ENCODE measurements around the gene AOC2.

The AOC2 gene, protein sequence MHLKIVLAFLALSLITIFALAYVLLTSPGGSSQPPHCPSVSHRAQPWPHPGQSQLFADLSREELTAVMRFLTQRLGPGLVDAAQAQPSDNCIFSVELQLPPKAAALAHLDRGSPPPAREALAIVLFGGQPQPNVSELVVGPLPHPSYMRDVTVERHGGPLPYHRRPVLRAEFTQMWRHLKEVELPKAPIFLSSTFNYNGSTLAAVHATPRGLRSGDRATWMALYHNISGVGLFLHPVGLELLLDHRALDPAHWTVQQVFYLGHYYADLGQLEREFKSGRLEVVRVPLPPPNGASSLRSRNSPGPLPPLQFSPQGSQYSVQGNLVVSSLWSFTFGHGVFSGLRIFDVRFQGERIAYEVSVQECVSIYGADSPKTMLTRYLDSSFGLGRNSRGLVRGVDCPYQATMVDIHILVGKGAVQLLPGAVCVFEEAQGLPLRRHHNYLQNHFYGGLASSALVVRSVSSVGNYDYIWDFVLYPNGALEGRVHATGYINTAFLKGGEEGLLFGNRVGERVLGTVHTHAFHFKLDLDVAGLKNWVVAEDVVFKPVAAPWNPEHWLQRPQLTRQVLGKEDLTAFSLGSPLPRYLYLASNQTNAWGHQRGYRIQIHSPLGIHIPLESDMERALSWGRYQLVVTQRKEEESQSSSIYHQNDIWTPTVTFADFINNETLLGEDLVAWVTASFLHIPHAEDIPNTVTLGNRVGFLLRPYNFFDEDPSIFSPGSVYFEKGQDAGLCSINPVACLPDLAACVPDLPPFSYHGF

DNA sequence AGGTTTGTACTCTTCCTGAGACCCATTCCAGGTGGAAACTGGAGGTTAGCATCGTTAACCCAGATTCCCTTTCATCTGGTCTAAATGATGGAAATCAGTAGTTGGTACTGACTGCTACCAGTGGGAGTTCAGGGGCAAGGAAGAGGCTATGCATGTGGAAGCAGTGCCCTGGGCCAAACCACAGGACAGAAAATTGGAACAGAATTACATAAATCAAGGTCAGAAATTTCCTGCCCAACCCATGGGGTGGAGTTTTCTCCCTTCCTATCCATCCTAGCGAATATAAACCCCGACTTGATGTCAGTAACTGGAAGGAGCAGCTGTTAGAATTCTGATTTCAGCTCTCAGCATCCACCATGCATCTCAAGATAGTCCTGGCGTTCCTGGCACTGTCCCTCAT is at the start of gene AOC2:
TSS of gene AOC2 (plus strand) at position 310 of the 400 bp plus-strand sequence. CDS start at position 357, 47 bp downstream.
- TF ChIP-seq, protein P1, sequence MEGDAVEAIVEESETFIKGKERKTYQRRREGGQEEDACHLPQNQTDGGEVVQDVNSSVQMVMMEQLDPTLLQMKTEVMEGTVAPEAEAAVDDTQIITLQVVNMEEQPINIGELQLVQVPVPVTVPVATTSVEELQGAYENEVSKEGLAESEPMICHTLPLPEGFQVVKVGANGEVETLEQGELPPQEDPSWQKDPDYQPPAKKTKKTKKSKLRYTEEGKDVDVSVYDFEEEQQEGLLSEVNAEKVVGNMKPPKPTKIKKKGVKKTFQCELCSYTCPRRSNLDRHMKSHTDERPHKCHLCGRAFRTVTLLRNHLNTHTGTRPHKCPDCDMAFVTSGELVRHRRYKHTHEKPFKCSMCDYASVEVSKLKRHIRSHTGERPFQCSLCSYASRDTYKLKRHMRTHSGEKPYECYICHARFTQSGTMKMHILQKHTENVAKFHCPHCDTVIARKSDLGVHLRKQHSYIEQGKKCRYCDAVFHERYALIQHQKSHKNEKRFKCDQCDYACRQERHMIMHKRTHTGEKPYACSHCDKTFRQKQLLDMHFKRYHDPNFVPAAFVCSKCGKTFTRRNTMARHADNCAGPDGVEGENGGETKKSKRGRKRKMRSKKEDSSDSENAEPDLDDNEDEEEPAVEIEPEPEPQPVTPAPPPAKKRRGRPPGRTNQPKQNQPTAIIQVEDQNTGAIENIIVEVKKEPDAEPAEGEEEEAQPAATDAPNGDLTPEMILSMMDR (IDR thresholded peaks at IDR 0.05) = no peak
- TF ChIP-seq ZFX (IDR thresholded peaks at IDR 0.05; ENCODE audit: borderline replicate concordance) = no peak
- no peak within 1 kb of the TSS for H3K27ac ChIP-seq

DNA sequence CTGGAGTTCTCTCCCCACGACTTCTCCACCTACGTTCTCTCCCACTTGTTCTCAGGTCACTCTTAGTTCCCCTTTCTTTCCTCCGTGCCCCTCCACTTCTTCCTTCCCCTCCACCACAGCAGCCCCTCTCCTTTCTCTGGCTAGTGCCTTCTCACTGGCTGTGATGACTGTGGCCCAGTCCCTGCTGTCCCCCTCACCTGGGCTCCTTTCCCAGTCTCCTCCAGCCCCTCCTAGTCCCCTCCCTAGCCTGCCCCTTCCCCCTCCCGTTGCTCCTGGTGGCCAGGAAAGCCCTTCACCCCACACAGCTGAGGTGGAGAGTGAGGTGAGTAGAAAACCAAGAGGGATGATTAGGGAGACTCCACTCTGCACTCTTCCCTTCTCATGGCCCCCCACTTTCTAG is 49.3 kb upstream of the AOC2 start:
- peak overlapping the region; percentile 13; the same call in 1 of the 2 replicates for H3K27ac ChIP-seq
- TF ChIP-seq, protein P1 (IDR thresholded peaks at IDR 0.05) = no peak
- no peak for TF ChIP-seq ZFX (IDR thresholded peaks at IDR 0.05; ENCODE audit: borderline replicate concordance)

DNA sequence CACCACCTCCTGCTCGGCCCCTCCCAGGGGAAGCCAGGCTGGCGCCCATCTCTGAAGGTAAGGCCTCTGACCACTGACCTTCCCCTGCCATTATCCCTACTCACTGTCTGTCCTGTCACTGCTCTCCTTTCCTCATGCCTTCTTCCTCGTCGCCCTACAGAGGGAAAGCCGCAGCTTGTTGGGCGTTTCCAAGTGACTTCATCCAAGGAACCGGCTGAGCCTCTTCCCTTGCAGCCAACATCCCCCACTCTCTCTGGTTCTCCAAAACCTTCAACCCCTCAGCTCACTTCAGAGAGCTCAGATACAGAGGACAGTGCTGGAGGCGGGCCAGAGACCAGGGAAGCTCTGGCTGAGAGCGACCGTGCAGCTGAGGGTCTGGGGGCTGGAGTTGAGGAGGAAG is 48.9 kb upstream of the AOC2 start:
- TF ChIP-seq ZFX (IDR thresholded peaks at IDR 0.05; ENCODE audit: borderline replicate concordance) = no peak
- TF ChIP-seq, protein P1 (IDR thresholded peaks at IDR 0.05) = no peak
- H3K27ac ChIP-seq = 0 out of 2 replicates have a peak overlapping the region, but pooled peaks have one; percentile 93

DNA sequence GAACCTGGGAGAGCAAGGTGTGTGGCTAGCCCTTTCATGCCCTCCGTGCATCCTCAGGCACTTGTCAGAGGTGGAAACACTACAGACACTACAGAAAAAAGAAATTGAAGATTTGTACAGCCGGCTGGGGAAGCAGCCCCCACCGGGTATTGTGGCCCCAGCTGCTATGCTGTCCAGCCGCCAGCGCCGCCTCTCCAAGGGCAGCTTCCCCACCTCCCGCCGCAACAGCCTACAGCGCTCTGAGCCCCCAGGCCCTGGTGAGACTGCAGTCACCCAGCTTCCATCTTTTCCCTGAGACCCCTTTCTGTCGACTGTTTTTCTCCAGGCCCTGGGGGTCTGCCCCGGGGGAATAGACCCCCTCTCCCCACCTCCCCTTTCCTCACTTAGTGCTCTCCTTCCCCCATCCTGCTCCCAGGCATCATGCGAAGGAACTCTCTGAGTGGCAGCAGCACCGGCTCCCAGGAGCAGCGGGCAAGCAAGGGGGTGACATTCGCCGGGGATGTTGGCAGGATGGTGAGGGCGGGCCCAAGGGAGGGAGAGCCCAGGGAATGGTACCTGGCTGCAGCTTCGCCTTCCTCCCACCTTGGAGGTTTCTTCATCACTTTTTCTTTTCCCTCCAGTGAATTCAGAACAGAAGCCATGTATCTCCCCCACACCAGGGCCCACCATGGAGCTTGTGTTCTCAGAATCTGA is 48.2 kb upstream of the AOC2 start:
- peak overlapping the region; percentile 93 for H3K27ac ChIP-seq
- TF ChIP-seq, protein P1 (IDR thresholded peaks at IDR 0.05) = no peak
- TF ChIP-seq ZFX (IDR thresholded peaks at IDR 0.05; ENCODE audit: borderline replicate concordance) = no peak

DNA sequence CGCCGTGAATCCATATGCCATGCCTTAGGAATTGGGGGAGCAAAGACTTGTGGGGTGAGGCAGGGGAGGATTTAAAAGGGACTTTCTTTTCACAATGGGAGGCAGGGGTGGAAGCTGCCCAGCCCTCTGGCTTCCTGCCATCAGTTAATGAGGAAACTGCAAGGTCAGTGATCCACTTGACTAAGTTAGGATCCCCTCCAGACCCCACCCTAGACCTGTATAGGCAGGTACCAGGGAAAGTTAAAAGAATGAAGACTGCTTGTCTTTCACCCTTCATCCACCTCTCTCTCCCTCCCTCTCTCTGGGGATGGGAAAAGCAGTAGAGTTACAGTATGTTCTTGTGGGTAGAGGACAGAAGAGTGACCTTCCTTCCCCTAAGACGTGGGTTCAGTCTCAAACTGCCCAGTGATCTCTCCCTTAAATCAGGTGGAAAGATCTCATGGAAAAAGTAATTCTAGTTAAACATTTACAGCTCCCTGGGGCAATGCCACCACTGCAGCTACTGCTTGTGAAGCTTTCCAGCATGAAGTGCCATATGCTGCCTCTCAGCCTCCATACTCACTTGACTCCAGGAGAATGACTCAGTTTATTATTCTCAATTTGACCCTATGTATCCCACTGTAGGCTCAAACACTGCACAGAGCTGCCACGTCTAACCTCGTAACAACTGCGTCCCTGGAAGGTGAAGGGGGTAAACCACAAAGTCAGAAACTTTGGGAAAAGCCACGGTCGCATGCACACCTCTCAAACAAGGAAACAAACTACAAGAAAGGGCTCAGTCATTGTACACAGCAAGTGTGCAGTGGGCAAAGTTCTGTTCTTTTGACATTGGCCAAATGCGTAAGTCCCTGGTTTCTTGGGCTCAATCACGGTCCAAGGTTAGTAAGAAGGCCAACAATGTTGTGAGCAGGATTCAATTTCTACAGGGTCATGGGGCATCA is 47.0 kb upstream of the AOC2 start:
- peak overlapping the region; percentile 93 for H3K27ac ChIP-seq

DNA sequence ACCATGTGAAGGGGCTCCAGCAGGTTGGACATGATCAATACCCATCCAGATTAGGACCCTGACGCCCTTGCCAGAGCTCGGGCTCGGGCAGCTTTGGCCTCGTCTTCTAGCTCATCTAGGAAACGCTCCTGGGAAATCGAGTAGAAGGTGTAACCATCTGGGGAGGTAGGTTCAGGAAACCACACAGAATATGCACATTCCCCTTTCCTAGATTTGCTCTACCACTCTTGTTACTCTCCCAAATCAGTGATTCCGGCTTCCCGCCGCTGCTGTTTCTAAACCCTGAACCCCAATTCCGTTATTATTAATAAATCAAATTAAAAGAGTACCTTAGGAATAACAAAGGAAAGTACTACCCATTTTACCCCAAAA is 46.4 kb upstream of the AOC2 start:
- TF ChIP-seq ZFX (IDR thresholded peaks at IDR 0.05; ENCODE audit: borderline replicate concordance) = no peak
- TF ChIP-seq, protein P1 (IDR thresholded peaks at IDR 0.05) = no peak

More for the DNA sequence above, 47.0 kb upstream of the AOC2 start:
- TF ChIP-seq ZFX (IDR thresholded peaks at IDR 0.05; ENCODE audit: borderline replicate concordance) = no peak
- TF ChIP-seq, protein P1 (IDR thresholded peaks at IDR 0.05) = no peak

More for the DNA sequence above, 46.4 kb upstream of the AOC2 start:
- peak overlapping the region; percentile 93 for H3K27ac ChIP-seq
